Natural killer cell (primary cell): ENCODE data around the gene DNLZ. TPM values are rescaled to one million over a fixed set of nuclear protein-coding genes. Genes with fewer than 3 reads are reported as not detected.

ENCODE experiments used
- ATAC-seq, 3 donors: fragments of 150-1000 bp in 2 of 3; fragments of 200-7000 bp in 1 of 3; cut with Tn5 transposase; 1 replicate in 1 of 3; 2 replicates in 2 of 3; pipeline ENCODE4 v1.10.0; 2021; ENCODE audit warnings: mild to moderate bottlenecking in 2 of 3, moderate library complexity in 2 of 3
- DNase-seq, 2 donors: peaks; one replicate each; pipeline versions ENCODE4 v3.0.0 to v3.0.0-alpha.2; 2013 to 2021; ENCODE audit warnings: mixed read lengths in 1 of 2
- H3K27ac ChIP-seq: one replicate; pipeline ENCODE4 v1.5.1; 2013; ENCODE audit warnings: mild to moderate bottlenecking, low read length
- H3K27me3 ChIP-seq: one replicate; pipeline ENCODE4 v1.6.1; 2013; ENCODE audit warnings: low read length; ENCODE audit not compliant: control insufficient read depth, insufficient read depth
- H3K36me3 ChIP-seq: one replicate; pipeline ENCODE4 v1.6.1; 2013; ENCODE audit warnings: low read length; ENCODE audit not compliant: control insufficient read depth, insufficient read depth
- H3K4me1 ChIP-seq: one replicate; pipeline ENCODE4 v1.6.1; 2013; ENCODE audit warnings: low read length; ENCODE audit not compliant: control insufficient read depth, insufficient read depth
- H3K4me3 ChIP-seq: one replicate; pipeline ENCODE4 v1.5.1; 2013; ENCODE audit warnings: low read length
- H3K9me3 ChIP-seq: one replicate; pipeline ENCODE4 v1.6.1; 2013; ENCODE audit warnings: low read length; ENCODE audit not compliant: control insufficient read depth, insufficient read depth
- H3K27ac Mint-ChIP-seq, 2 donors: one replicate each; pipeline ENCODE4 v1.8.0; 2022; ENCODE audit warnings: mild to moderate bottlenecking in 2 of 2, mixed read lengths in 2 of 2, moderate library complexity in 1 of 2
- H3K27me3 Mint-ChIP-seq, 2 donors: one replicate each; pipeline ENCODE4 v1.8.0; 2022; ENCODE audit warnings: low read depth in 2 of 2, mixed read lengths in 2 of 2
- H3K36me3 Mint-ChIP-seq: one replicate; pipeline ENCODE4 v1.8.0; 2022; ENCODE audit warnings: mixed read lengths
- H3K4me1 Mint-ChIP-seq, 2 donors: one replicate each; pipeline ENCODE4 v1.8.0; 2022; ENCODE audit warnings: mixed read lengths in 2 of 2
- H3K4me3 Mint-ChIP-seq: one replicate; pipeline ENCODE4 v1.8.0; 2022; ENCODE audit warnings: mild to moderate bottlenecking, moderate library complexity, mixed read lengths
- H3K9me3 Mint-ChIP-seq, 2 donors: one replicate each; pipeline ENCODE4 v1.8.0; 2022; ENCODE audit warnings: mixed read lengths in 2 of 2
- WGBS: methylation state at CpG from one replicate; pipeline ENCODE4 v1.1.7; 2013; ENCODE audit warnings: missing lambda C conversion rate; ENCODE audit not compliant: insufficient coverage; 5-methylcytosine and 5-hydroxymethylcytosine counted together
- intact Hi-C: fragments of 100-400 bp; cut with micrococcal nuclease; formaldehyde crosslinking; loops from one replicate; pipeline ENCODE4 v1.14.2; 2022
- total RNA-seq, 4 donors: library from RNA; stranded (reverse); fragments of 120-200 nt in 1 of 4; gene quantifications; one replicate each; pipeline versions ENCODE4 v1.2.3 to v1.2.4, GENCODE V29; 2013 to 2022
- TF ChIP-seq, protein P1 (sequence below): fragments of 200-600 bp; IDR thresholded peaks from one replicate; pipeline ENCODE4 v1.8.0; 2022; ENCODE audit warnings: antibody characterized with exemption

The DNLZ gene
- total RNA-seq, 3 donors from 2014 or later (not counting 1 experiment from before 2014, with no cell fraction given) = 24.6 to 34.8 (median 28.9) TPM

GRCh38 chr9:136364942-136365774 is 1.6 kb upstream of the DNLZ start:
- H3K27ac Mint-ChIP-seq = no peak overlapping the region
- intact Hi-C loops = loop anchor here (10.0 kb wide), 1 partner anchor 50 kb away; no protein-coding TSS in a partner anchor
- H3K36me3 ChIP-seq = peaks cover 2% of the 10 kb centered on the region

GRCh38 chr9:136363949-136364748 is 605 bp upstream of the DNLZ start:
- H3K36me3 ChIP-seq = peaks cover 2% of the 10 kb centered on the region
- ATAC-seq (peak in 1 of 3 donors; percentile 0), DNase-seq (no peak)
- WGBS = 50% methylated on average over 54 of the region's 54 CpGs
- Mint-ChIP-seq H3K27me3 (no peaks in the 10 kb centered on the region), H3K36me3 (no peaks in the 10 kb centered on the region), H3K4me3 (peak overlapping the region; percentile 65), H3K27ac (no peak overlapping the region), H3K9me3 (no peaks in the 10 kb centered on the region), H3K4me1 (peaks cover 0 to 5% of the 10 kb centered on the region in 2 donors)
- no peaks in the 10 kb centered on the region for H3K27me3 ChIP-seq
- no peaks in the 10 kb centered on the region for H3K9me3 ChIP-seq
- H3K4me1 ChIP-seq = peaks cover 29% of the 10 kb centered on the region
- TF ChIP-seq, protein P1, sequence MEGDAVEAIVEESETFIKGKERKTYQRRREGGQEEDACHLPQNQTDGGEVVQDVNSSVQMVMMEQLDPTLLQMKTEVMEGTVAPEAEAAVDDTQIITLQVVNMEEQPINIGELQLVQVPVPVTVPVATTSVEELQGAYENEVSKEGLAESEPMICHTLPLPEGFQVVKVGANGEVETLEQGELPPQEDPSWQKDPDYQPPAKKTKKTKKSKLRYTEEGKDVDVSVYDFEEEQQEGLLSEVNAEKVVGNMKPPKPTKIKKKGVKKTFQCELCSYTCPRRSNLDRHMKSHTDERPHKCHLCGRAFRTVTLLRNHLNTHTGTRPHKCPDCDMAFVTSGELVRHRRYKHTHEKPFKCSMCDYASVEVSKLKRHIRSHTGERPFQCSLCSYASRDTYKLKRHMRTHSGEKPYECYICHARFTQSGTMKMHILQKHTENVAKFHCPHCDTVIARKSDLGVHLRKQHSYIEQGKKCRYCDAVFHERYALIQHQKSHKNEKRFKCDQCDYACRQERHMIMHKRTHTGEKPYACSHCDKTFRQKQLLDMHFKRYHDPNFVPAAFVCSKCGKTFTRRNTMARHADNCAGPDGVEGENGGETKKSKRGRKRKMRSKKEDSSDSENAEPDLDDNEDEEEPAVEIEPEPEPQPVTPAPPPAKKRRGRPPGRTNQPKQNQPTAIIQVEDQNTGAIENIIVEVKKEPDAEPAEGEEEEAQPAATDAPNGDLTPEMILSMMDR = peak; percentile 65
- intact Hi-C loops = loop anchor here (10.0 kb wide), 1 partner anchor 49 kb away; no protein-coding TSS in a partner anchor
- H3K4me3 ChIP-seq = no peak overlapping the region
- H3K27ac ChIP-seq = no peak overlapping the region

More at GRCh38 chr9:136364942-136365774, 1.6 kb upstream of the DNLZ start:
- H3K4me1 ChIP-seq = peaks cover 29% of the 10 kb centered on the region
- Mint-ChIP-seq H3K36me3 (no peaks in the 10 kb centered on the region), H3K4me1 (peaks cover 0 to 5% of the 10 kb centered on the region in 2 donors), H3K4me3 (no peak overlapping the region), H3K27me3 (no peaks in the 10 kb centered on the region), H3K9me3 (no peaks in the 10 kb centered on the region)
- no peak overlapping the region for H3K4me3 ChIP-seq
- ATAC-seq = no peak
- H3K27me3 ChIP-seq = no peaks in the 10 kb centered on the region
- no peak overlapping the region for H3K27ac ChIP-seq
- TF ChIP-seq, protein P1 = no peak
- H3K9me3 ChIP-seq = no peaks in the 10 kb centered on the region
- DNase-seq = no peak
- 89% methylated on average over 31 of the region's 31 CpGs for whole genome bisulfite sequencing

DNA sequence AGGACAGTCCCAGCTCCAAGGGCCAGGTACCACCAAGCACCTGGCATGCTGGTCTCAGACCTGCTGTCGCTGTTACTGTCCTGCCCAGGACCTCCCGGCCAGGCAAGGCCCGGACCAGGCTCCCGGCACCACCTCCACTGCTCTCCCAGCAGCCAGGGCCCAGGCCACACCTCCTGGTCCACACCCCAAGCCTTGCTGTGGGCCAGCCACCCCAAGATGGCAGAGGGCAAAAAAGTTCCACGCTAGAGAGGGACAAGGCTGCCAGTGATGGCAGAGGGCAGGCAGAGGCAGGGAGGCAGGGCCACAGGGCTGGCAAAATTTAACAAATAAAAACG is 1.1 kb downstream of the DNLZ start:
- Histone ChIP-seq H3K27me3 (no peaks in the 10 kb centered on the region), H3K36me3 (peaks cover 2% of the 10 kb centered on the region), H3K27ac (peak overlapping the region; percentile 55), H3K4me1 (peaks cover 29% of the 10 kb centered on the region), H3K9me3 (no peaks in the 10 kb centered on the region), H3K4me3 (no peak overlapping the region)
- peak overlapping the region; percentile 84 for H3K4me3 Mint-ChIP-seq
- no peaks in the 10 kb centered on the region for H3K9me3 Mint-ChIP-seq
- intact Hi-C loops = loop anchor here (10.0 kb wide), 1 partner anchor 48 kb away; no protein-coding TSS in a partner anchor
- DNase-seq (no peak), ATAC-seq (no peak)
- H3K27me3 Mint-ChIP-seq = no peaks in the 10 kb centered on the region
- 96% methylated on average over 6 of the region's 6 CpGs for WGBS
- no peaks in the 10 kb centered on the region for H3K36me3 Mint-ChIP-seq
- H3K27ac Mint-ChIP-seq = peak overlapping the region; percentile 48 to 66
- H3K4me1 Mint-ChIP-seq = peaks cover 0 to 5% of the 10 kb centered on the region in 2 donors
- TF ChIP-seq, protein P1 = no peak
